A549 treated with DMSO at 1 μM for 4 hours (cell line): ENCODE measurements around the gene MCF2. TPM values are rescaled to one million over a fixed set of nuclear protein-coding genes. Genes with fewer than 3 reads are reported as not detected.

ENCODE experiments used
- total RNA-seq: library from RNA; stranded (reverse); fragments of 200-300 nt; extraction: Qiagen RNA extraction; gene quantifications from 5 replicates; pipeline ENCODE4 v1.2.3, GENCODE V29; 2022; ENCODE audit warnings: low read depth

MCF2 gene
- 0.03 to 0.11 TPM (median 0.04 TPM) in 4 of 5 replicates, not detected in the other for total RNA-seq

GRCh38 chrX:139708067-139708466 is at the start of gene MCF2:
Gene MCF2 (minus strand): TSS chrX:139708167. CDS start chrX:139651744, 56,423 bp downstream.

Other genes with a start within 250 kb of the MCF2 start
- gene F9, start 177.4 kb downstream of the MCF2 start, total RNA-seq, result not detected in 5 replicates
- 8.7 to 13.6 TPM (median 10.9 TPM) in 5 replicates for gene ATP11C, start 224.9 kb upstream of the MCF2 start, total RNA-seq